Mucosa of descending colon (tissue), 3 donors: ENCODE results near the gene MIOX. TPM values are rescaled to one million over a fixed set of nuclear protein-coding genes. Genes with fewer than 3 reads are reported as not detected.

Experiments used
- ATAC-seq: fragments of 200-7000 bp; cut with Tn5 transposase; one replicate; pipeline ENCODE4 v1.9.1; 2020; ENCODE audit warnings: mild to moderate bottlenecking, moderate library complexity
- DNase-seq, 3 donors: peaks; one replicate each; pipeline ENCODE4 v3.0.0-alpha.2; 2020
- H3K36me3 ChIP-seq: fragments of 200-600 bp; one replicate; pipeline ENCODE4 v1.8.0; 2021; ENCODE audit warnings: low read depth, mild to moderate bottlenecking
- H3K4me1 ChIP-seq: fragments of 200-600 bp; one replicate; pipeline ENCODE4 v1.8.0; 2021; ENCODE audit warnings: low read depth, mild to moderate bottlenecking
- H3K4me3 ChIP-seq: fragments of 200-600 bp; one replicate; pipeline ENCODE4 v1.8.0; 2021; ENCODE audit warnings: mild to moderate bottlenecking
- H3K9me3 ChIP-seq: fragments of 200-600 bp; one replicate; pipeline ENCODE4 v1.8.0; 2021; ENCODE audit warnings: mild to moderate bottlenecking
- intact Hi-C, 2 donors: fragments of 100-400 bp; cut with DNase I in 1 of 2; cut with micrococcal nuclease in 1 of 2; formaldehyde crosslinking; loops; one replicate each; pipeline versions ENCODE4 v1.11.0 to v1.11.1; 2022; cut with DNase I, micrococcal nuclease
- long read RNA-seq, 2 donors: library from polyadenylated mRNA; unstranded; transcript quantifications; one replicate each; pipeline ENCODE4 v2.0.0, GENCODE V29; 2019 to 2021
- total RNA-seq, 3 donors: library from RNA; stranded (reverse); fragmentation: NEBNext Ultra II Directional in 2 of 3; extraction: Animal tissue kit (Norgen Biotek cat#: 25700) in 2 of 3; gene quantifications; one replicate each; pipeline versions ENCODE4 v1.2.1 to v1.2.4, GENCODE V29; 2021 to 2023
- TF ChIP-seq, protein P1 (sequence below): fragments of 200-600 bp; IDR thresholded peaks from one replicate; pipeline ENCODE4 v1.8.0; 2022; ENCODE audit warnings: antibody characterized with exemption, mild to moderate bottlenecking
- donor health status: DM: no; HTN: no; CAD: no; lungs with moderate emphysema.
- donor health status: DM: no; HTN: no; CAD: no.
- donor health status: DM: no; HTN: yes; CAD: no.

The MIOX gene
- not detected for total RNA-seq
- long read RNA-seq, donor 1 = 0 reads
- long read RNA-seq, donor 2 = 0 reads

GRCh38 chr22:50486561-50487289, at the start of gene MIOX:
TSS of gene MIOX (plus strand) at chr22:50486859. CDS start at chr22:50486898, 39 bp downstream.
- H3K4me3 ChIP-seq = no peak within 1 kb of the TSS
- DNase-seq (peak in 2 of 3 donors; percentile 18 to 47), ATAC-seq (no peak)
- H3K36me3 ChIP-seq = no peaks in the 10 kb centered on the region
- TF ChIP-seq, protein P1, sequence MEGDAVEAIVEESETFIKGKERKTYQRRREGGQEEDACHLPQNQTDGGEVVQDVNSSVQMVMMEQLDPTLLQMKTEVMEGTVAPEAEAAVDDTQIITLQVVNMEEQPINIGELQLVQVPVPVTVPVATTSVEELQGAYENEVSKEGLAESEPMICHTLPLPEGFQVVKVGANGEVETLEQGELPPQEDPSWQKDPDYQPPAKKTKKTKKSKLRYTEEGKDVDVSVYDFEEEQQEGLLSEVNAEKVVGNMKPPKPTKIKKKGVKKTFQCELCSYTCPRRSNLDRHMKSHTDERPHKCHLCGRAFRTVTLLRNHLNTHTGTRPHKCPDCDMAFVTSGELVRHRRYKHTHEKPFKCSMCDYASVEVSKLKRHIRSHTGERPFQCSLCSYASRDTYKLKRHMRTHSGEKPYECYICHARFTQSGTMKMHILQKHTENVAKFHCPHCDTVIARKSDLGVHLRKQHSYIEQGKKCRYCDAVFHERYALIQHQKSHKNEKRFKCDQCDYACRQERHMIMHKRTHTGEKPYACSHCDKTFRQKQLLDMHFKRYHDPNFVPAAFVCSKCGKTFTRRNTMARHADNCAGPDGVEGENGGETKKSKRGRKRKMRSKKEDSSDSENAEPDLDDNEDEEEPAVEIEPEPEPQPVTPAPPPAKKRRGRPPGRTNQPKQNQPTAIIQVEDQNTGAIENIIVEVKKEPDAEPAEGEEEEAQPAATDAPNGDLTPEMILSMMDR = no peak
- peaks cover 19% of the 10 kb centered on the region for H3K4me1 ChIP-seq
- no peaks in the 10 kb centered on the region for H3K9me3 ChIP-seq
- intact Hi-C loops = no loop called here

DNA sequence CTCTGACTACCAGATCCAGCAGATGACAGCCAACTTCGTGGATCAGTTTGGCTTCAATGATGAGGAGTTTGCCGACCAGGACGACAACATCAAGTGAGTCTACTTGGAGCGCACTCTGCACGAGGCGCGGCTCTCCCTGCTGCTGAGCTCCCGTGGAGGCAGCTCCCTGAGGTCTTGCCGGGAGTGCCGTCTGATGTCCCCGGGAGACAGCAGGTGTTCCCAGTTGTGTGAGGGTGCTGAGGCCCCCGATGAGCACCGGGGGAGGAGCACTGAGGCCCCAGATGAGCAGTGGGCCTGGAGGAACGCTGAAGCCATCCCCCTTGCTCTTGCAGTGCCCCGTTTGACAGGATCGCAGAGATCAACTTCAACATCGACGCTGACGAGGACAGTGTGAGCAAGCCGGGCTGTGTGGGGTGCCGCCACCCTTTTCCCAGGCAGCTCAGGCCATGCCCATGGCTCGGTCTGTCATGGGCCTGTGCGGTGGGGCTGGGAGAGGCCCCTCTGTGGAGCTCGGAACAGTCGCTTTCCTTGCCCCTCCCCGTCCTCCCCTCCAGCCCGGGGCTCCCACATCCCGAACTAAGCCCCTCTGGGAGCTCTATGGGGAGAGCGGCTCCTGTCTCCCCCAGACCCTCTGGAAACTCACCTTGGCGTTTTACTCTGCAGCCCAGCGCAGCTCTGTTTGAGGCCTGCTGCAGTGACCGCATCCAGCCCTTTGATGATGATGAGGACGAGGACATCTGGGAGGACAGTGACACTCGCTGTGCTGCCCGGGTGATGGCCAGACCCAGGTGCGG, 49.0 kb upstream of the MIOX start:
- H3K36me3 ChIP-seq = no peaks in the 10 kb centered on the region
- H3K4me1 ChIP-seq = no peaks in the 10 kb centered on the region
- TF ChIP-seq, protein P1 = no peak
- DNase-seq (peak in 1 of 3 donors; percentile 46), ATAC-seq (no peak)
- H3K9me3 ChIP-seq = no peaks in the 10 kb centered on the region
- intact Hi-C loops = no loop called here
- H3K4me3 ChIP-seq = no peak overlapping the region

- TF ChIP-seq, protein P1 = no peak
- ATAC-seq (no peak), DNase-seq (peak in 1 of 3 donors; percentile 39)
- no peak overlapping the region for H3K4me3 ChIP-seq
- no peaks in the 10 kb centered on the region for H3K4me1 ChIP-seq
- no peaks in the 10 kb centered on the region for H3K36me3 ChIP-seq
- H3K9me3 ChIP-seq = no peaks in the 10 kb centered on the region
- intact Hi-C loops = no loop called here
Observed at GRCh38 chr22:50438305-50439275, 48.1 kb upstream of the MIOX start.

GRCh38 chr22:50439314-50439870, 47.3 kb upstream of the MIOX start:
- TF ChIP-seq, protein P1 = no peak
- DNase-seq = peak in 1 of 3 donors; percentile 44
- Histone ChIP-seq H3K4me3 (no peak overlapping the region), H3K36me3 (no peaks in the 10 kb centered on the region), H3K4me1 (no peaks in the 10 kb centered on the region), H3K9me3 (no peaks in the 10 kb centered on the region)
- intact Hi-C loops = no loop called here
- ATAC-seq = no peak

DNA sequence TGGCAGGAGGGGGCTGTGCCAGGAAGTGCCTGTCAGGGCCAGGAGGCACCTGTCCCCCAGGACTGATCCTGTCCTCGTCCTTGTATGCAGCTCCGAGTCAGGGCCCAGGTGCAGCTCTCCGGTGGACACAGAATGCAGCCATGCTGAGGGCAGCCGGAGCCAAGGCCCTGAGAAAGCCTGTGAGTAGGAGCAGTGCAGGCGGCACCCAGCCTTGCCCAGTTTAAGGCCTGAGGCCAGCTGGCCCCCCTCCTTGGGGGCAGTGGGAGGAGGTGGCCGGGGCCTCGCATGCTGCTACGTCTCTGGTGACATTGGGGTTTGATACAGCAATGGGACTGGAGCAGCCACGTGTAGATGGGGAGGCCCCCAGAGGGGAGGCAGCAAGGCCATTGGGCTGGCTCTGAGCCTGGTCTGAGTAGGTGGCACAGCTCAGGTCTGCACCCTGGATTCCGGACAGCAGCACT, 46.8 kb upstream of the MIOX start:
- Histone ChIP-seq H3K36me3 (no peaks in the 10 kb centered on the region), H3K9me3 (no peaks in the 10 kb centered on the region), H3K4me3 (no peak overlapping the region), H3K4me1 (peaks cover 2% of the 10 kb centered on the region)
- DNase-seq = peak in 1 of 3 donors; percentile 46
- intact Hi-C loops = no loop called here
- no peak for ATAC-seq
- TF ChIP-seq, protein P1 = no peak
